ENCODE results near the gene TBC1D22A. TPM values are rescaled to one million over a fixed set of nuclear protein-coding genes. Genes with fewer than 3 reads are reported as not detected.

The TBC1D22A gene
- polyA plus RNA-seq, 1 of the 3 experiments (the other 2 are of a cell fraction): 16.5 TPM

DNA sequence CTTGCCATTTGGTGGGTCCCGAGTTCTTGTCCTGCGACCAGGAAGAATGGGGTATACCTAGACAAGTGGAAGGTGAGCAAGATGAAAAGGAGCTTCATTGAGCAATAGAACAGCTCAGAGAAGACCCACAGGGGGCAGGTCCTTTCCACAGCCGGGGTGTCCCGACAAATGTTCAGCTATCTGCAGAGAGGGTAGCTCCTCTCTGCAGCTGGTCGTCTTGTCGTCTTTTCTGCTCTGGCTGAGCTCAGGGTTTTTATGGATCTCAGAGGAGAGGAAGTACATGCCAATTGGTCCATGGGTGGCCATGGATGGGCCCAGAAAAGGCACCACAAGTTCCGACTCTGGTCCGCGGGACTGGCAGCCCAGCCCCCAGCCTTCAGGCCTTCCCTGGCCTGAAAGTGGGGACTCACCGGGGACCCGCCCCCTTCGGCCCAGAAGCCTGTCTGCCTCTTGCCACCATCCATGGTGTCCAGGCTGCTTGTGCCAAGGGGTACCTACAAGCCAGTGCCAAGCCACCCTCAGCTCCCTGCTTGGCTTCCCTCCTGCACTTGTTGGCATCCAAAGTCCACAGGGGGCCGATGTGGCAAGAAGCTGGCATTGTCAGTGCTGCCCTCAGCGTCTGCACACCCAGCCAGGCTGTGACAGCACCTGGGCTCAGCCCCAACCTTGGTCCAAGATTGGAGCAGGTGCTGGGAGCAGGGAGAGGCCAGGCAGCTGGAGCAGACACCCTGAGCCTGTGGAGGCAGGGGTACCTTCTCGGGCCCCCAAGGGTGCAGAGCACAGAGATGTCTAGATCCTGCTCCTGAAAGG, 438.9 kb downstream of the TBC1D22A start:
- H3K9me2 ChIP-seq: no peaks in the 10 kb centered on the region
- 79% methylated on average over 9 of the region's 15 CpGs for WGBS (ENCODE audit: low lambda C conversion rate)
- H3K4me2 ChIP-seq: no peak overlapping the region
- H3F3A ChIP-seq (replicated peaks; ENCODE audit: insufficient read depth): no peaks in the 10 kb centered on the region
- H3K4me3 ChIP-seq (ENCODE audit: low read depth in 2 of 2, low read length in 1 of 2): no peak overlapping the region
- no peak overlapping the region for H3K9ac ChIP-seq
- H3K9me3 ChIP-seq: no peaks in the 10 kb centered on the region
- ChIA-PET POLR2A (no interaction called here), CTCF (no interaction called here)
- H3K27ac ChIP-seq (ENCODE audit: low read depth in 2 of 2, low read length in 1 of 2): no peak overlapping the region
- H2AFZ ChIP-seq (ENCODE audit: low read depth): no peak overlapping the region
- H4K20me1 ChIP-seq (ENCODE audit: insufficient read depth): no peaks in the 10 kb centered on the region
- no peaks in the 10 kb centered on the region for H3K4me1 ChIP-seq (ENCODE audit: control insufficient read depth in 1 of 2, insufficient read depth in 2 of 2, low read depth in 1 of 2, low read length in 1 of 2)
- no peak for DNase-seq
- H3K79me2 ChIP-seq (ENCODE audit: insufficient read depth): no peaks in the 10 kb centered on the region
- TF ChIP-seq, protein P1, sequence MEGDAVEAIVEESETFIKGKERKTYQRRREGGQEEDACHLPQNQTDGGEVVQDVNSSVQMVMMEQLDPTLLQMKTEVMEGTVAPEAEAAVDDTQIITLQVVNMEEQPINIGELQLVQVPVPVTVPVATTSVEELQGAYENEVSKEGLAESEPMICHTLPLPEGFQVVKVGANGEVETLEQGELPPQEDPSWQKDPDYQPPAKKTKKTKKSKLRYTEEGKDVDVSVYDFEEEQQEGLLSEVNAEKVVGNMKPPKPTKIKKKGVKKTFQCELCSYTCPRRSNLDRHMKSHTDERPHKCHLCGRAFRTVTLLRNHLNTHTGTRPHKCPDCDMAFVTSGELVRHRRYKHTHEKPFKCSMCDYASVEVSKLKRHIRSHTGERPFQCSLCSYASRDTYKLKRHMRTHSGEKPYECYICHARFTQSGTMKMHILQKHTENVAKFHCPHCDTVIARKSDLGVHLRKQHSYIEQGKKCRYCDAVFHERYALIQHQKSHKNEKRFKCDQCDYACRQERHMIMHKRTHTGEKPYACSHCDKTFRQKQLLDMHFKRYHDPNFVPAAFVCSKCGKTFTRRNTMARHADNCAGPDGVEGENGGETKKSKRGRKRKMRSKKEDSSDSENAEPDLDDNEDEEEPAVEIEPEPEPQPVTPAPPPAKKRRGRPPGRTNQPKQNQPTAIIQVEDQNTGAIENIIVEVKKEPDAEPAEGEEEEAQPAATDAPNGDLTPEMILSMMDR (IDR thresholded peaks at IDR 0.05): no peak
- TF ChIP-seq RXRA (IDR thresholded peaks at IDR 0.05; ENCODE audit: borderline replicate concordance, low read depth): no peak
- no peak for TF ChIP-seq EZH2phosphoT487 (IDR thresholded peaks at IDR 0.05; ENCODE audit: borderline replicate concordance, low read depth)
- TF ChIP-seq MXI1 (IDR thresholded peaks at IDR 0.05; ENCODE audit: low read depth, low read length): no peak
- no peak for TF ChIP-seq TCF12 (IDR thresholded peaks at IDR 0.05)
- no peak for TF ChIP-seq JUND (IDR thresholded peaks at IDR 0.05)
- no peak for TF ChIP-seq POLR2AphosphoS5 (IDR thresholded peaks at IDR 0.05; ENCODE audit: low read depth, low read length)
- no peaks in the 10 kb centered on the region for H3K36me3 ChIP-seq (replicated peaks in 1 of 2; ENCODE audit: control insufficient read depth in 1 of 2, insufficient read depth in 2 of 2, low read length in 1 of 2)
- no peaks in the 10 kb centered on the region for H3K27me3 ChIP-seq (ENCODE audit: insufficient read depth)

DNA sequence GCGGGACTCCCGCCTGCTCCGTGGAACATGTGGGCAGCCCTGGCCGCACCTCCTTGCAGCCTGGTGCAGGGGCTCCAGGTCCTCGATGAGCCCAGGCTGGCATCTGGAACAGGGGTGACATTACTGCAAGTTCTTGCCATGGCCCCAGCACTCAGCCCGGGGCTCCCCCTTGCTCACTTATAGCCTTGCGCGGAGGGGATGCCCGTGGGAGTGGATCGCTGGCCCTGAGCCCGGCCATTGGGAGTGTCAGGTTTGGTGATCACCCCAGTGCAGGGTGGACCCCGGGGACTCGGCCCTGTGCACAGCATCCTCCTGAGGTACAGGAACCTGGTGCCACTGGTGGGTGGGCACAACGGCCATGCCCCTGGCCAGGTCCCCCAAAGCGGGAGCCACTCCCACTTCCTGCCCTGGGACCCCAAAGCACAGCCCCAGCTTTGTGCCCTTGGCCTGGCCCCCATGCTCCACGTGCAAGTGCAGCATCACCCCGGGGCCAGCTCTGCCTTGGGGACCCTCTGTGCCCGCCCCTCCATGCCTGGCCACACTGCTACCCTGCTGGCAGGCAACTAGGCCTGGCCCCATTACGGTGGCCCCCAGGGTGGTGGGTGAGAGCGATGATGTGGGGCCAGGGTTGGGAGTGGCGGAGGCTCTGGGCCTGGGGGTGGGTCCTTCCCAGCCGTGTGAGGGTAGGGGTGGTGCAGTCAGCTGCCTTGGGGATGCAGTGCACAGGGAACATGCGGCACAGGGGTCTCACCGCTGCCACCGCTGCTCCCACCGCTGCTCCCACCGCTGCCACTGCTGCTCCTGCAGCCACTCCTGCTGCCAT, 439.8 kb downstream of the TBC1D22A start:
- POLR2A ChIA-PET: no interaction called here
- Histone ChIP-seq H3K9me2 (no peaks in the 10 kb centered on the region), H3K4me2 (no peak overlapping the region), H3K27ac (ENCODE audit: low read depth in 2 of 2, low read length in 1 of 2) (no peak overlapping the region), H3K27me3 (ENCODE audit: insufficient read depth) (no peaks in the 10 kb centered on the region), H3K79me2 (ENCODE audit: insufficient read depth) (no peaks in the 10 kb centered on the region), H4K20me1 (ENCODE audit: insufficient read depth) (no peaks in the 10 kb centered on the region), H3K9me3 (no peaks in the 10 kb centered on the region), H3K4me1 (ENCODE audit: control insufficient read depth in 1 of 2, insufficient read depth in 2 of 2, low read depth in 1 of 2, low read length in 1 of 2) (no peaks in the 10 kb centered on the region), H2AFZ (ENCODE audit: low read depth) (no peak overlapping the region), H3K9ac (no peak overlapping the region), H3F3A (replicated peaks; ENCODE audit: insufficient read depth) (no peaks in the 10 kb centered on the region), H3K36me3 (replicated peaks in 1 of 2; ENCODE audit: control insufficient read depth in 1 of 2, insufficient read depth in 2 of 2, low read length in 1 of 2) (no peaks in the 10 kb centered on the region), H3K4me3 (ENCODE audit: low read depth in 2 of 2, low read length in 1 of 2) (no peak overlapping the region)
- DNase-seq: no peak
- CTCF ChIA-PET: no interaction called here
- 71% methylated on average over 7 of the region's 27 CpGs for WGBS (ENCODE audit: low lambda C conversion rate)
- TF ChIP-seq, protein P2, sequence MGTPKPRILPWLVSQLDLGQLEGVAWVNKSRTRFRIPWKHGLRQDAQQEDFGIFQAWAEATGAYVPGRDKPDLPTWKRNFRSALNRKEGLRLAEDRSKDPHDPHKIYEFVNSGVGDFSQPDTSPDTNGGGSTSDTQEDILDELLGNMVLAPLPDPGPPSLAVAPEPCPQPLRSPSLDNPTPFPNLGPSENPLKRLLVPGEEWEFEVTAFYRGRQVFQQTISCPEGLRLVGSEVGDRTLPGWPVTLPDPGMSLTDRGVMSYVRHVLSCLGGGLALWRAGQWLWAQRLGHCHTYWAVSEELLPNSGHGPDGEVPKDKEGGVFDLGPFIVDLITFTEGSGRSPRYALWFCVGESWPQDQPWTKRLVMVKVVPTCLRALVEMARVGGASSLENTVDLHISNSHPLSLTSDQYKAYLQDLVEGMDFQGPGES (IDR thresholded peaks at IDR 0.05; ENCODE audit: low read depth, low read length): no peak
- no peak for TF ChIP-seq RAD21 (IDR thresholded peaks at IDR 0.05; ENCODE audit: low read length)
- TF ChIP-seq FOXM1 (IDR thresholded peaks at IDR 0.05; ENCODE audit: low read depth): no peak
- no peak for TF ChIP-seq GATA2 (CRISPR knock-in tag; IDR thresholded peaks at IDR 0.05)
- TF ChIP-seq, protein P3, sequence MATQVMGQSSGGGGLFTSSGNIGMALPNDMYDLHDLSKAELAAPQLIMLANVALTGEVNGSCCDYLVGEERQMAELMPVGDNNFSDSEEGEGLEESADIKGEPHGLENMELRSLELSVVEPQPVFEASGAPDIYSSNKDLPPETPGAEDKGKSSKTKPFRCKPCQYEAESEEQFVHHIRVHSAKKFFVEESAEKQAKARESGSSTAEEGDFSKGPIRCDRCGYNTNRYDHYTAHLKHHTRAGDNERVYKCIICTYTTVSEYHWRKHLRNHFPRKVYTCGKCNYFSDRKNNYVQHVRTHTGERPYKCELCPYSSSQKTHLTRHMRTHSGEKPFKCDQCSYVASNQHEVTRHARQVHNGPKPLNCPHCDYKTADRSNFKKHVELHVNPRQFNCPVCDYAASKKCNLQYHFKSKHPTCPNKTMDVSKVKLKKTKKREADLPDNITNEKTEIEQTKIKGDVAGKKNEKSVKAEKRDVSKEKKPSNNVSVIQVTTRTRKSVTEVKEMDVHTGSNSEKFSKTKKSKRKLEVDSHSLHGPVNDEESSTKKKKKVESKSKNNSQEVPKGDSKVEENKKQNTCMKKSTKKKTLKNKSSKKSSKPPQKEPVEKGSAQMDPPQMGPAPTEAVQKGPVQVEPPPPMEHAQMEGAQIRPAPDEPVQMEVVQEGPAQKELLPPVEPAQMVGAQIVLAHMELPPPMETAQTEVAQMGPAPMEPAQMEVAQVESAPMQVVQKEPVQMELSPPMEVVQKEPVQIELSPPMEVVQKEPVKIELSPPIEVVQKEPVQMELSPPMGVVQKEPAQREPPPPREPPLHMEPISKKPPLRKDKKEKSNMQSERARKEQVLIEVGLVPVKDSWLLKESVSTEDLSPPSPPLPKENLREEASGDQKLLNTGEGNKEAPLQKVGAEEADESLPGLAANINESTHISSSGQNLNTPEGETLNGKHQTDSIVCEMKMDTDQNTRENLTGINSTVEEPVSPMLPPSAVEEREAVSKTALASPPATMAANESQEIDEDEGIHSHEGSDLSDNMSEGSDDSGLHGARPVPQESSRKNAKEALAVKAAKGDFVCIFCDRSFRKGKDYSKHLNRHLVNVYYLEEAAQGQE (IDR thresholded peaks at IDR 0.05; ENCODE audit: low read depth, low read length): no peak
- TF ChIP-seq NRF1 (IDR thresholded peaks at IDR 0.05; ENCODE audit: low read depth, low read length): no peak
- TF ChIP-seq MEF2A (IDR thresholded peaks at IDR 0.05; ENCODE audit: borderline replicate concordance, low read depth): no peak
- TF ChIP-seq, protein P4, sequence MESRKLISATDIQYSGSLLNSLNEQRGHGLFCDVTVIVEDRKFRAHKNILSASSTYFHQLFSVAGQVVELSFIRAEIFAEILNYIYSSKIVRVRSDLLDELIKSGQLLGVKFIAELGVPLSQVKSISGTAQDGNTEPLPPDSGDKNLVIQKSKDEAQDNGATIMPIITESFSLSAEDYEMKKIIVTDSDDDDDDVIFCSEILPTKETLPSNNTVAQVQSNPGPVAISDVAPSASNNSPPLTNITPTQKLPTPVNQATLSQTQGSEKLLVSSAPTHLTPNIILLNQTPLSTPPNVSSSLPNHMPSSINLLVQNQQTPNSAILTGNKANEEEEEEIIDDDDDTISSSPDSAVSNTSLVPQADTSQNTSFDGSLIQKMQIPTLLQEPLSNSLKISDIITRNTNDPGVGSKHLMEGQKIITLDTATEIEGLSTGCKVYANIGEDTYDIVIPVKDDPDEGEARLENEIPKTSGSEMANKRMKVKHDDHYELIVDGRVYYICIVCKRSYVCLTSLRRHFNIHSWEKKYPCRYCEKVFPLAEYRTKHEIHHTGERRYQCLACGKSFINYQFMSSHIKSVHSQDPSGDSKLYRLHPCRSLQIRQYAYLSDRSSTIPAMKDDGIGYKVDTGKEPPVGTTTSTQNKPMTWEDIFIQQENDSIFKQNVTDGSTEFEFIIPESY (IDR thresholded peaks at IDR 0.05; ENCODE audit: borderline replicate concordance, low read depth): no peak
- TF ChIP-seq FOXJ3 (CRISPR knock-in tag; IDR thresholded peaks at IDR 0.05): no peak
